H1 (cell line): Measurements from ENCODE around the gene WFDC12.

Experiments
- CTCF ChIP-seq, 3 experiments: IDR thresholded peaks; 1 replicate in 2 of 3; 2 replicates in 1 of 3; pipeline versions ENCODE4 v1.5.1 to v1.6.1; 2011; ENCODE audit warnings: low read length in 3 of 3, mild to moderate bottlenecking in 3 of 3, inconsistent platforms in 2 of 3, low read depth in 1 of 3, moderate library complexity in 1 of 3; ENCODE audit not compliant: insufficient read depth in 1 of 3; ENCODE audit errors: control extremely low read depth in 1 of 3
- GABPA ChIP-seq: IDR thresholded peaks from 2 replicates; pipeline ENCODE4 v1.6.1; 2011; ENCODE audit warnings: mild to moderate bottlenecking, low read length, moderate library complexity, borderline replicate concordance; ENCODE audit not compliant: insufficient read depth
- GTF2F1 ChIP-seq: IDR thresholded peaks from 2 replicates; pipeline ENCODE4 v1.6.1; 2012; ENCODE audit warnings: low read depth, low read length, improper control_type of control experiment, borderline replicate concordance
- RAD21 ChIP-seq, 2 experiments: IDR thresholded peaks in 1 of 2; conservative IDR thresholded peaks in 1 of 2; 2 replicates each; pipeline ENCODE4 v1.6.1; 2011; ENCODE audit warnings: low read depth in 2 of 2, low read length in 2 of 2, improper control_type of control experiment in 1 of 2, inconsistent platforms in 1 of 2, mild to moderate bottlenecking in 1 of 2, moderate library complexity in 1 of 2
- RFX5 ChIP-seq: IDR thresholded peaks from 2 replicates; pipeline ENCODE4 v1.6.1; 2011; ENCODE audit warnings: low read depth, low read length, improper control_type of control experiment, borderline replicate concordance

GRCh38 chr20:45087097-45087790 lies 37.0 kb downstream of the WFDC12 start:
- TF ChIP-seq GTF2F1: no peak
- TF ChIP-seq RAD21 (IDR thresholded peaks at IDR 0.05 in 1 of 2, conservative IDR thresholded peaks at IDR 0.05 in 1 of 2; ENCODE audit: low read depth in 2 of 2, low read length in 2 of 2): no peak
- no peak for TF ChIP-seq GABPA
- TF ChIP-seq CTCF (IDR thresholded peaks at IDR 0.05; ENCODE audit: control extremely low read depth in 1 of 3, insufficient read depth in 1 of 3, low read depth in 1 of 3, low read length in 3 of 3): no peak
- TF ChIP-seq RFX5: no peak
